Endothelial cell (in vitro differentiated cells): ENCODE data around the gene CBARP. TPM values are rescaled to one million over a fixed set of nuclear protein-coding genes. Genes with fewer than 3 reads are reported as not detected.
A peak's percentile ranks its signal among the peaks of the same experiment; 100 is the strongest.

Source experiments
- DNase-seq: peaks from one replicate; pipeline ENCODE4 v3.0.0; 2021; ENCODE audit warnings: low spot score
- H3K27ac Mint-ChIP-seq: one replicate; pipeline ENCODE4 v1.8.0; 2021; ENCODE audit warnings: mixed read lengths, inconsistent platforms; ENCODE audit not compliant: unreplicated experiment
- H3K27me3 Mint-ChIP-seq: one replicate; pipeline ENCODE4 v1.8.0; 2021; ENCODE audit warnings: mild to moderate bottlenecking, moderate library complexity, mixed read lengths, inconsistent platforms; ENCODE audit not compliant: unreplicated experiment
- H3K36me3 Mint-ChIP-seq: one replicate; pipeline ENCODE4 v1.8.0; 2021; ENCODE audit warnings: mild to moderate bottlenecking, low read depth, mixed read lengths, inconsistent platforms; ENCODE audit not compliant: unreplicated experiment
- H3K4me1 Mint-ChIP-seq: one replicate; pipeline ENCODE4 v1.8.0; 2021; ENCODE audit warnings: mild to moderate bottlenecking, mixed read lengths, inconsistent platforms; ENCODE audit not compliant: unreplicated experiment
- H3K4me3 Mint-ChIP-seq: one replicate; pipeline ENCODE4 v1.8.0; 2021; ENCODE audit warnings: mild to moderate bottlenecking, mixed read lengths, inconsistent platforms; ENCODE audit not compliant: unreplicated experiment
- H3K9me3 Mint-ChIP-seq: one replicate; pipeline ENCODE4 v1.8.0; 2021; ENCODE audit warnings: mixed read lengths, inconsistent platforms; ENCODE audit not compliant: unreplicated experiment
- total RNA-seq: library from RNA; stranded (reverse); fragmentation: NEBNext Ultra II Directional; extraction: Animal tissue kit (Norgen Biotek cat#: 25700); gene quantifications from one replicate; pipeline ENCODE4 v1.2.1, GENCODE V29; 2021; ENCODE audit not compliant: unreplicated experiment
- TF ChIP-seq, protein P1 (sequence below): fragments of 200-600 bp; sonication (generic); IDR thresholded peaks from one replicate; pipeline ENCODE4 v1.5.0; 2021; ENCODE audit warnings: antibody characterized with exemption; ENCODE audit not compliant: unreplicated experiment

Gene CBARP
- total RNA-seq, 1 donor from 2014 or later: 10.4 TPM

DNA sequence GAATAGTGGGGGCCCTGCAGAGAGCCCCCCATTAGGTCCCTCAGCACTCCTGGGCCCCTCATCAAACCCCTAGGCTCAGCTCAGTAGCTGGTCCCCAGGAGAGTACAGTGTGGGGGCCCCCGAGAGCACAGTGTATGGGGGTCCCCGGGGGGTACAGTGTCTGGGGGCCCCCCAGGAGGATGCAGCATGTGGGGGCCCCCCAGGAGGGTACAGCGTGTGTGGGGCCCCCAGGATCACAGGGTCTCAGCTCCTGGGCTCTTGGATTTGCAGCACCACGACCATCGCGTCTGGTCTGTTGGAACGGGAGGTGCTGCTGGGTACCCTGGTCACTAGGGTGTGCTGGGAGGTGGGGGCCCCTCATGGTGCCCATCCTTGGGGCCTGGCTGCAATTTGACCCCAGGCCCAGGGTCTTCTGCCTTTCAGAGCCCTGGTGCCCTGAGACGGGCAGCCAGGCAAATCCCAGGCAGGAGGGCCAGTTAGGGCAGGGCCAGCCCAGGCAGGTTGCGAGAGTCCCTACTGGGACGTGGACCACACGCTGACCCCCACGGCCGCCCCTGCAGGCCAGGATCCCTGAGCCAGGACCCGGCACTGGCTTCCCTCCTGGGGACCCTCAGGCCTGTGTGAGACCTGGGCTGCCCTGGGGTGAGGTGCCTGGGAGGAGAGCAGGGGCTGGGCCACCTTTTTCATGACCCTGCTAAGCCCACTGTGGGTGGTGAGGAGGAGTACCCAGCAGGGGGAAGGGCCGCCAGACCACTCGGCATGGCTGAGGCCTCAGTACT lies 13.6 kb downstream of the CBARP start:
- Mint-ChIP-seq H3K36me3 (peaks cover 4% of the 10 kb centered on the region), H3K27ac (no peak overlapping the region), H3K9me3 (no peaks in the 10 kb centered on the region), H3K4me3 (no peak overlapping the region), H3K4me1 (no peaks in the 10 kb centered on the region), H3K27me3 (no peaks in the 10 kb centered on the region)
- TF ChIP-seq, protein P1, sequence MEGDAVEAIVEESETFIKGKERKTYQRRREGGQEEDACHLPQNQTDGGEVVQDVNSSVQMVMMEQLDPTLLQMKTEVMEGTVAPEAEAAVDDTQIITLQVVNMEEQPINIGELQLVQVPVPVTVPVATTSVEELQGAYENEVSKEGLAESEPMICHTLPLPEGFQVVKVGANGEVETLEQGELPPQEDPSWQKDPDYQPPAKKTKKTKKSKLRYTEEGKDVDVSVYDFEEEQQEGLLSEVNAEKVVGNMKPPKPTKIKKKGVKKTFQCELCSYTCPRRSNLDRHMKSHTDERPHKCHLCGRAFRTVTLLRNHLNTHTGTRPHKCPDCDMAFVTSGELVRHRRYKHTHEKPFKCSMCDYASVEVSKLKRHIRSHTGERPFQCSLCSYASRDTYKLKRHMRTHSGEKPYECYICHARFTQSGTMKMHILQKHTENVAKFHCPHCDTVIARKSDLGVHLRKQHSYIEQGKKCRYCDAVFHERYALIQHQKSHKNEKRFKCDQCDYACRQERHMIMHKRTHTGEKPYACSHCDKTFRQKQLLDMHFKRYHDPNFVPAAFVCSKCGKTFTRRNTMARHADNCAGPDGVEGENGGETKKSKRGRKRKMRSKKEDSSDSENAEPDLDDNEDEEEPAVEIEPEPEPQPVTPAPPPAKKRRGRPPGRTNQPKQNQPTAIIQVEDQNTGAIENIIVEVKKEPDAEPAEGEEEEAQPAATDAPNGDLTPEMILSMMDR: no peak
- DNase-seq: no peak

DNA sequence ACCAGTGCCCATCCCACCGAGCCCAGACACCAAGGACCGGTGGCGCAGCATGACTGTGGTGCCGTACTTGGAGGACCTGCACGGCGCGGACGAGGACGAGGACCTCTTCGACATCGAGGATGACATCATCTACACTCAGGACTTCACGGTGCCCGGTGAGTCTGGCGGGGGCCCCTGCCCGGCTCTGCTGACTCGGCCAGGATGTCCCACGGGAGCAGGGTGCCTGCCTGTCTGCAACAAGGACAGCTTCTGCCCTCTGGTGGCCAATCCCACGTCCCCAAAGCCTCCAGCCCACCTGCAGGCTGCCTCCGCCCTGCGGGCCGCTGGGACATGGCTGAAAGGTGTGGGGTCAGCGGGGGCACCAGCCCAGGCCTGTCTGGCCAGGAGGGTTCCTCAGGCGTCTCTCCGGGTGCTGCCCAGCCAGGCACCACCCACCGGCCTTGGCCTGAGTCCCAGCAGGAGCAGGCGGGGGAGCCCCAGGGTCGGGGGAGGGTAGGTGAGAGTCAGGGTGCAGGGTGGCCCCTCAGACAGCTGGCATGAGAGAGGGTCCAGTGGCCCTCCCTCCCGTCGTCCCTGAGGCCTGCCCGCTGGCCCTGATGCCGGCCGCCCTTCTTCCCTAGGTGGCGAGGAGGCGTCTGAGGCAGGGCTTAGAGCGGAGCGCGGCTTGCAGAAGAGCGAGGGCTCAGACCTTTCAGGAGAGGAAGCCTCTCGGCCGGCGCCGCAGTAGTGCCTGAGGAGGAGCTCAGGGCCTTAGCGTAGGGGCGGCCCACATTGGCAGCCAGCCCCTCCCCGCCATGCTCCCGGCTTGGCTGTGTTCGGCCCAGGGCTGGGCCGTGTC lies 14.6 kb downstream of the CBARP start:
- no peaks in the 10 kb centered on the region for H3K9me3 Mint-ChIP-seq
- H3K4me1 Mint-ChIP-seq: no peaks in the 10 kb centered on the region
- H3K4me3 Mint-ChIP-seq: no peak overlapping the region
- H3K36me3 Mint-ChIP-seq: peaks cover 3% of the 10 kb centered on the region
- no peak for DNase-seq
- no peak overlapping the region for H3K27ac Mint-ChIP-seq
- TF ChIP-seq, protein P1: peak; percentile 38
- H3K27me3 Mint-ChIP-seq: no peaks in the 10 kb centered on the region

DNA sequence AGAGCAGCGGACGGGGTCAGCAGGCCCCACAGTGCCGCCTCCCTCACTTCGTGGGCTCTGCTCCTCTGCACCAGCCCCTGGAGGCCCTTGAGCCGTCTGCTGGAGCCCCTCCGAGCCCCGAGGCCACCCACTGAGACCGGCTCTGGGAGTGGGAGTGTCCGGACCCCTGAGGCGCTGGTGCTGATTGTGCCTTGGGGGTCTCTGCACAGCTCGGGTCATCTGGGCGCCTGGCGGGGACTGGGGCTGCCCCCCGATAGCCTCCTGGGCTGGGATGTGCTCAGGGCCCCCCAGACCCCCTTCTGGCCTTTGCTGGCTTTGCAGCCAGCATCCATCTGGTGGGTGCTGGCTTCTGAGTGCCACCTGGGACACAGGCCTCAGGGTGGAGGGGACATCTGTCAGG lies 15.4 kb downstream of the CBARP start:
- TF ChIP-seq, protein P1: no peak
- no peak for DNase-seq
- Mint-ChIP-seq H3K9me3 (no peaks in the 10 kb centered on the region), H3K4me3 (no peak overlapping the region), H3K36me3 (no peaks in the 10 kb centered on the region), H3K4me1 (no peaks in the 10 kb centered on the region), H3K27me3 (peaks cover 3% of the 10 kb centered on the region), H3K27ac (no peak overlapping the region)

DNA sequence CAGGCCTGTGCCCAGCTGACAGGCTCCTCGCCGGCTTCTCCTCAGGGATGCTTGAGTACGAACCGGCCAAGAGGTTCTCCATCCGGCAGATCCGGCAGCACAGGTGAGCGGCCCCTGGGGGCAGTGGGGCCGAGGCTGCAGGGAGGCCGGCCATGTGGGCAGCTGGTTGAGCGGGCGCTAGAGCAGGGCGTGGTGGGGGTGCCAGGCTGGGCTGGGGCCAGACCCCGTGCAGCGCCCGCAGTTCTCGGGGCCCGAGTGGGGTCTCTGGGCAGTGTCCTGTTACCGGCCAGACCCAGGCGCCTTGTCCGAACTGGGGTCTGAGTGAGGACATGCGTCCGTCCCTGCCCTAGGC lies 15.9 kb downstream of the CBARP start:
- no peak for DNase-seq
- no peak overlapping the region for H3K27ac Mint-ChIP-seq
- H3K9me3 Mint-ChIP-seq: no peaks in the 10 kb centered on the region
- peaks cover 3% of the 10 kb centered on the region for H3K27me3 Mint-ChIP-seq
- no peaks in the 10 kb centered on the region for H3K36me3 Mint-ChIP-seq
- TF ChIP-seq, protein P1: no peak
- H3K4me1 Mint-ChIP-seq: no peaks in the 10 kb centered on the region
- no peak overlapping the region for H3K4me3 Mint-ChIP-seq
